ENCODE measurements around the gene SLC39A1. TPM values are rescaled to one million over a fixed set of nuclear protein-coding genes. Genes with fewer than 3 reads are reported as not detected.

SLC39A1 gene
- total and polyA plus RNA-seq, 2 of the 4 experiments (the other 2 are of a cell fraction): 89.1 to 97.7 TPM

GRCh38 chr1:153995640-153996039 lies 32.3 kb upstream of the SLC39A1 start:
- Histone ChIP-seq H3K4ac (ENCODE audit: low read depth, low read length) (no peak overlapping the region), H3K27ac (ENCODE audit: insufficient read depth, low read length) (no peak overlapping the region), H3K4me3 (ENCODE audit: insufficient read depth, low read depth, low read length) (no peak overlapping the region), H2AK5ac (ENCODE audit: low read depth, low read length) (no peak overlapping the region), H3K27me3 (ENCODE audit: control insufficient read depth, insufficient read depth, low read length) (no peaks in the 10 kb centered on the region), H4K5ac (ENCODE audit: low read depth, low read length) (no peak overlapping the region), H3K4me2 (ENCODE audit: low read depth, low read length) (no peak overlapping the region), H3K36me3 (ENCODE audit: control insufficient read depth, insufficient read depth, low read length) (peaks cover 28% of the 10 kb centered on the region), H3K14ac (replicated peaks; ENCODE audit: low read depth, low read length) (no peak overlapping the region), H2AFZ (replicated peaks; ENCODE audit: low read length, poor library complexity) (no peak overlapping the region), H4K91ac (ENCODE audit: insufficient read depth, low read depth, low read length) (no peak overlapping the region), H4K8ac (ENCODE audit: low read depth in 2 of 2, low read length in 2 of 2) (no peak overlapping the region), H2BK5ac (ENCODE audit: low read depth, low read length, poor library complexity, severe bottlenecking) (no peak overlapping the region), H3K79me1 (ENCODE audit: low read depth in 1 of 2, low read length in 2 of 2) (peaks cover 17 to 37% of the 10 kb centered on the region in 2 experiments), H2BK120ac (ENCODE audit: low read depth, low read length) (no peak overlapping the region), H3K56ac (ENCODE audit: extremely low read depth, insufficient read depth, low read length) (no peak overlapping the region), H3K18ac (ENCODE audit: low read depth, low read length) (no peak overlapping the region), H2BK20ac (ENCODE audit: low read depth, low read length) (no peak overlapping the region), H3K9ac (ENCODE audit: low read depth, low read length) (no peak overlapping the region), H3K23ac (ENCODE audit: low read depth, low read length) (no peak overlapping the region), H3K9me1 (ENCODE audit: insufficient read depth, low read length) (peaks cover 4% of the 10 kb centered on the region; the same call in 1 of the 2 replicates), H2BK15ac (ENCODE audit: low read depth, low read length) (no peak overlapping the region), H3K4me1 (ENCODE audit: control insufficient read depth, insufficient read depth, low read length) (0 out of 2 replicates have a peak, but pooled peaks cover 2% of the 10 kb centered on the region), H3K9me3 (ENCODE audit: control insufficient read depth, insufficient read depth, low read length) (no peaks in the 10 kb centered on the region), H4K20me1 (ENCODE audit: insufficient read depth, low read length) (peaks cover 23% of the 10 kb centered on the region; the same call in 1 of the 2 replicates), H2AK9ac (replicated peaks; ENCODE audit: low read depth, low read length, poor library complexity) (no peak overlapping the region)
- CTCF ChIA-PET: no interaction called here
- no peak for TF ChIP-seq BHLHE40 (IDR thresholded peaks at IDR 0.05; ENCODE audit: low read depth, low read length)
- TF ChIP-seq MAZ (IDR thresholded peaks at IDR 0.05; ENCODE audit: borderline replicate concordance, low read depth, low read length): no peak
- no peak for TF ChIP-seq MXI1 (IDR thresholded peaks at IDR 0.05; ENCODE audit: borderline replicate concordance, low read depth, low read length)
- TF ChIP-seq MAFK (IDR thresholded peaks at IDR 0.05; ENCODE audit: low read depth, low read length): no peak
- no peak for TF ChIP-seq NFE2L2 (IDR thresholded peaks at IDR 0.05; ENCODE audit: low read depth, low read length)
- no peak for TF ChIP-seq RCOR1 (IDR thresholded peaks at IDR 0.05; ENCODE audit: insufficient replicate concordance, low read length)
- TF ChIP-seq FOS (IDR thresholded peaks at IDR 0.05; ENCODE audit: low read depth, low read length): no peak
- in situ Hi-C loops (cut with MboI; ENCODE audit: low sequenced_read_pairs) (no loop called here), intact Hi-C loops (cut with micrococcal nuclease) (no loop called here), dilution Hi-C loops (cut with HindIII; ENCODE audit: low sequenced_read_pairs, unreplicated experiment) (no loop called here)
- ATAC-seq (ENCODE audit: low read depth) (no peak), DNase-seq (no peak)
- 97% methylated on average over 6 of the region's 11 CpGs; no CpG with 5 or more reads in 1 of the 2 experiments for WGBS, 2 experiments (ENCODE audit: extremely low coverage in 2 of 2, insufficient read length in 1 of 2)
- BruUV-seq (replicated peaks): no TSS peak
- POLR2A ChIA-PET (ENCODE audit: unreplicated experiment): no interaction called here
